Stomach smooth muscle (tissue), 2 donors: ENCODE results near the gene GSN.

ENCODE experiments used
- H3K27ac ChIP-seq: one replicate; pipeline ENCODE4 v1.7.0; 2013; ENCODE audit warnings: mild to moderate bottlenecking, low read length, inconsistent platforms
- H3K27me3 ChIP-seq, 2 donors: one replicate each; pipeline ENCODE4 v1.7.0; 2013; ENCODE audit warnings: low read length in 2 of 2; ENCODE audit not compliant: insufficient read depth in 2 of 2, control insufficient read depth in 1 of 2
- H3K36me3 ChIP-seq, 2 donors: one replicate each; pipeline ENCODE4 v1.7.0; 2013; ENCODE audit warnings: low read length in 2 of 2; ENCODE audit not compliant: control insufficient read depth in 2 of 2, insufficient read depth in 2 of 2
- H3K4me1 ChIP-seq: one replicate; pipeline ENCODE4 v1.7.0; 2013; ENCODE audit warnings: low read length; ENCODE audit not compliant: control insufficient read depth, insufficient read depth
- H3K4me3 ChIP-seq, 2 donors: one replicate each; pipeline ENCODE4 v1.7.0; 2013; ENCODE audit warnings: low read length in 2 of 2
- H3K9ac ChIP-seq, 2 donors: one replicate each; pipeline ENCODE4 v1.7.0; 2013; ENCODE audit warnings: low read length in 2 of 2, mild to moderate bottlenecking in 1 of 2
- H3K9me3 ChIP-seq, 2 donors: one replicate each; pipeline ENCODE4 v1.7.0; 2013; ENCODE audit warnings: low read length in 2 of 2; ENCODE audit not compliant: control insufficient read depth in 2 of 2
- donor health status: healthy.
- donor health status: Pancreatic carcinoma.

The GSN gene

DNA sequence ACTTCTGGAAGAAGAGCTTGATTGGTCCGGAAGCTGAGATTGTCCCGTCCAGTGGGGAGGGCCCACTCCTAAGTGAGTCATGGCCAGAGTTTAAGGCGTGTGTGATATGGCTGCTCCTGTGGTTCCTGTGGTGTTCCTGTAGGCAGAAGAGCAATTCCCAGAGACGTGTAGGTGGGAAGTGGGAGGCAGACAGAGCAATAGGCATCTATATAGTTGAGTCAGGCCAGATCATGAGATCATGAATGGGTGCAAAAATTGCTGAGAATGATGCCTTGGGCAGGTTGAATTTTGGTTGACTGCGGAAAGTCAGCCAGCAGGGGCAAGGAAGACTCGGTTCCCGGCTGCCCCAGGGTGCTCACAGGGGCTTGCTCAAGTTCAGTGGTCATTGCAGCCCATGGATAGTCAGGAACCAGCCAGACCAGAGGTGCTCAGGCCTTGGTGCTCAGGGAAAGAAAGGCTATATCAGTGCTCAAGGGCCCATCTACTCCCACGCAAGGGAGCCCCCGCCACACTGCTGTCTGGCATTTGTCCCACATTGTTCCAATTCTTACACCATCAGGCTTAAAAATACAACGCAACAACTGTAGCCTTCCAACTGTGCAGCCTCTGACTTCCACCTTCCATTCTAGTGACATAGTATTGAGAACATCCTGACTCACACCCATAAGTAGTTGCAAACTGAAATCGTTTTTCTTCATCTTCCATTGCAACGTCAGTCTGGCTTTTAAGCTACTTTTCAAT, 21.0 kb upstream of the GSN start:
- no peak overlapping the region for H3K4me3 ChIP-seq
- H3K27ac ChIP-seq, result no peak overlapping the region
- H3K9me3 ChIP-seq, result peaks cover 0 to 3% of the 10 kb centered on the region in 2 donors
- no peaks in the 10 kb centered on the region for H3K27me3 ChIP-seq
- H3K36me3 ChIP-seq, result no peaks in the 10 kb centered on the region
- no peak overlapping the region for H3K9ac ChIP-seq
- H3K4me1 ChIP-seq, result peaks cover 7% of the 10 kb centered on the region

- Histone ChIP-seq H3K9me3 (peaks cover 0 to 2% of the 10 kb centered on the region in 2 donors), H3K4me1 (no peaks in the 10 kb centered on the region), H3K27me3 (no peaks in the 10 kb centered on the region), H3K9ac (no peak overlapping the region), H3K36me3 (no peaks in the 10 kb centered on the region), H3K4me3 (no peak overlapping the region), H3K27ac (no peak overlapping the region)
Measured at GRCh38 chr9:121249563-121249962, 18.4 kb upstream of the GSN start.

- peaks cover 0 to 2% of the 10 kb centered on the region in 2 donors for H3K9me3 ChIP-seq
- H3K27me3 ChIP-seq, result no peaks in the 10 kb centered on the region
- no peaks in the 10 kb centered on the region for H3K36me3 ChIP-seq
- no peaks in the 10 kb centered on the region for H3K4me1 ChIP-seq
- no peak overlapping the region for H3K27ac ChIP-seq
- H3K9ac ChIP-seq, result no peak overlapping the region
- no peak overlapping the region for H3K4me3 ChIP-seq
Measured at GRCh38 chr9:121252104-121252851, 15.7 kb upstream of the GSN start.

GRCh38 chr9:121253162-121253561, 14.8 kb upstream of the GSN start:
- H3K27ac ChIP-seq, result no peak overlapping the region
- no peak overlapping the region for H3K4me3 ChIP-seq
- no peaks in the 10 kb centered on the region for H3K4me1 ChIP-seq
- no peaks in the 10 kb centered on the region for H3K27me3 ChIP-seq
- no peak overlapping the region for H3K9ac ChIP-seq
- no peaks in the 10 kb centered on the region for H3K36me3 ChIP-seq
- peaks cover 0 to 2% of the 10 kb centered on the region in 2 donors for H3K9me3 ChIP-seq

- H3K27me3 ChIP-seq, result no peaks in the 10 kb centered on the region
- H3K9me3 ChIP-seq, result peaks cover 0 to 2% of the 10 kb centered on the region in 2 donors
- no peaks in the 10 kb centered on the region for H3K4me1 ChIP-seq
- no peak overlapping the region for H3K27ac ChIP-seq
- no peaks in the 10 kb centered on the region for H3K36me3 ChIP-seq
- no peak overlapping the region for H3K9ac ChIP-seq
- no peak overlapping the region for H3K4me3 ChIP-seq
Measured at GRCh38 chr9:121253821-121254501, 14.0 kb upstream of the GSN start.

- H3K4me1 ChIP-seq, result peaks cover 24% of the 10 kb centered on the region
- no peak overlapping the region for H3K4me3 ChIP-seq
- H3K9ac ChIP-seq, result no peak overlapping the region
- no peaks in the 10 kb centered on the region for H3K9me3 ChIP-seq
- H3K27ac ChIP-seq, result no peak overlapping the region
- no peaks in the 10 kb centered on the region for H3K27me3 ChIP-seq
- H3K36me3 ChIP-seq, result no peaks in the 10 kb centered on the region
Measured at GRCh38 chr9:121259498-121259897, 8.5 kb upstream of the GSN start.

GRCh38 chr9:121259935-121260334, 8.0 kb upstream of the GSN start:
- no peak overlapping the region for H3K9ac ChIP-seq
- no peaks in the 10 kb centered on the region for H3K27me3 ChIP-seq
- no peak overlapping the region for H3K4me3 ChIP-seq
- no peaks in the 10 kb centered on the region for H3K36me3 ChIP-seq
- no peaks in the 10 kb centered on the region for H3K9me3 ChIP-seq
- H3K27ac ChIP-seq, result no peak overlapping the region
- H3K4me1 ChIP-seq, result peaks cover 24% of the 10 kb centered on the region

GRCh38 chr9:121260457-121261106, 7.4 kb upstream of the GSN start:
- Histone ChIP-seq H3K36me3 (no peaks in the 10 kb centered on the region), H3K27me3 (no peaks in the 10 kb centered on the region), H3K4me3 (no peak overlapping the region), H3K9me3 (no peaks in the 10 kb centered on the region), H3K9ac (peak overlapping the region in 1 of 2 donors; percentile 67), H3K27ac (peak overlapping the region; percentile 88), H3K4me1 (peaks cover 24% of the 10 kb centered on the region)

GRCh38 chr9:121261107-121261460, 6.9 kb upstream of the GSN start:
- H3K9ac ChIP-seq, result peak overlapping the region in 1 of 2 donors; percentile 67
- no peaks in the 10 kb centered on the region for H3K27me3 ChIP-seq
- peaks cover 26% of the 10 kb centered on the region for H3K4me1 ChIP-seq
- no peaks in the 10 kb centered on the region for H3K9me3 ChIP-seq
- H3K4me3 ChIP-seq, result peak overlapping the region in 1 of 2 donors; percentile 8
- no peaks in the 10 kb centered on the region for H3K36me3 ChIP-seq
- H3K27ac ChIP-seq, result peak overlapping the region; percentile 88

- peak overlapping the region; percentile 88 for H3K27ac ChIP-seq
- H3K9me3 ChIP-seq, result no peaks in the 10 kb centered on the region
- H3K9ac ChIP-seq, result peak overlapping the region in 1 of 2 donors; percentile 67
- no peaks in the 10 kb centered on the region for H3K36me3 ChIP-seq
- H3K4me3 ChIP-seq, result no peak overlapping the region
- no peaks in the 10 kb centered on the region for H3K27me3 ChIP-seq
- peaks cover 33% of the 10 kb centered on the region for H3K4me1 ChIP-seq
Measured at GRCh38 chr9:121261755-121262154, 6.2 kb upstream of the GSN start.
